Measurements from ENCODE around the gene F2.

DNA sequence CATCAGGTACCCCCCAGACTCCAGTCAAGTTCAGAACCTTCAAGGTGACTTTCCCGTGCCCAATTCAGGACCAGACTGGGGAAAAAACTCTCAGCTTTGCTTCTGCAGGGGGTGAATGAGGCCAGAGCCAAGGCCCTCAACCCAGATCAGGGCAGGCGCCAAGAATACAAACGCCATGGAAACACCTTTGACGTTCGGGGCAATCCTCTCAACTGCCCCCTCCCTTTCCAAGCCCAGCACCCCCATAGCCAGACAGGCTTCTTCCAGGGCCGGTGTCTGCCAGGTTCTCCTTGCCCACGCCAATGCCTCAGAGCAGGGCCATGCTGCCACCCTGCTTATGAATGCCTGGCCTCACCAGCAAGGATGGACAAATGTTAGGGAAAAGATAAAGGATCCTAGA is 24.4 kb upstream of the F2 start:
- TF ChIP-seq POLR2A (IDR thresholded peaks at IDR 0.05): no peak
- TF ChIP-seq, protein P1, sequence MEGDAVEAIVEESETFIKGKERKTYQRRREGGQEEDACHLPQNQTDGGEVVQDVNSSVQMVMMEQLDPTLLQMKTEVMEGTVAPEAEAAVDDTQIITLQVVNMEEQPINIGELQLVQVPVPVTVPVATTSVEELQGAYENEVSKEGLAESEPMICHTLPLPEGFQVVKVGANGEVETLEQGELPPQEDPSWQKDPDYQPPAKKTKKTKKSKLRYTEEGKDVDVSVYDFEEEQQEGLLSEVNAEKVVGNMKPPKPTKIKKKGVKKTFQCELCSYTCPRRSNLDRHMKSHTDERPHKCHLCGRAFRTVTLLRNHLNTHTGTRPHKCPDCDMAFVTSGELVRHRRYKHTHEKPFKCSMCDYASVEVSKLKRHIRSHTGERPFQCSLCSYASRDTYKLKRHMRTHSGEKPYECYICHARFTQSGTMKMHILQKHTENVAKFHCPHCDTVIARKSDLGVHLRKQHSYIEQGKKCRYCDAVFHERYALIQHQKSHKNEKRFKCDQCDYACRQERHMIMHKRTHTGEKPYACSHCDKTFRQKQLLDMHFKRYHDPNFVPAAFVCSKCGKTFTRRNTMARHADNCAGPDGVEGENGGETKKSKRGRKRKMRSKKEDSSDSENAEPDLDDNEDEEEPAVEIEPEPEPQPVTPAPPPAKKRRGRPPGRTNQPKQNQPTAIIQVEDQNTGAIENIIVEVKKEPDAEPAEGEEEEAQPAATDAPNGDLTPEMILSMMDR (IDR thresholded peaks at IDR 0.05 in 4 of 5, conservative IDR thresholded peaks at IDR 0.05 in 1 of 5): no peak
